Measurements from ENCODE around the gene MLF2. TPM values are rescaled to one million over a fixed set of nuclear protein-coding genes. Genes with fewer than 3 reads are reported as not detected.

The MLF2 gene
- total and polyA plus RNA-seq, 2 of the 13 experiments (the other 11 are each of a cell fraction or from before 2014, with no cell fraction given), result 88.1 to 167 TPM

GRCh38 chr12:6735448-6736191, 17.3 kb downstream of the MLF2 start (continued):
- TF ChIP-seq ZBTB40 (IDR thresholded peaks at IDR 0.05), result no peak
- no peak for TF ChIP-seq ZBTB40 (CRISPR knock-in tag; IDR thresholded peaks at IDR 0.05)
- no peak for TF ChIP-seq MAZ (IDR thresholded peaks at IDR 0.05; ENCODE audit: borderline replicate concordance, low read depth, low read length)
- 0 out of 2 replicates have a peak, but pooled peaks have one; percentile 36 for TF ChIP-seq MAZ (CRISPR knock-in tag; IDR thresholded peaks at IDR 0.05; ENCODE audit: low read depth)
- no peak for TF ChIP-seq BATF2 (CRISPR knock-in tag; IDR thresholded peaks at IDR 0.05)
- TF ChIP-seq ARID3A (IDR thresholded peaks at IDR 0.05; ENCODE audit: low read depth, low read length), result 0 out of 2 replicates have a peak, but pooled peaks have one; percentile 16
- no peak for TF ChIP-seq TEF (CRISPR knock-in tag; IDR thresholded peaks at IDR 0.05)
- no peak for TF ChIP-seq ZSCAN12 (CRISPR knock-in tag; IDR thresholded peaks at IDR 0.05)
- no peak for TF ChIP-seq FOXP4 (CRISPR knock-in tag; IDR thresholded peaks at IDR 0.05)
- TF ChIP-seq NBN (conservative IDR thresholded peaks at IDR 0.05), result no peak
- no peak for TF ChIP-seq ZNF446 (CRISPR knock-in tag; IDR thresholded peaks at IDR 0.05)
- TF ChIP-seq ZNF33B (CRISPR knock-in tag; IDR thresholded peaks at IDR 0.05), result no peak
- no peak for TF ChIP-seq TBX2 (CRISPR knock-in tag; IDR thresholded peaks at IDR 0.05; ENCODE audit: borderline replicate concordance)
- no peak for TF ChIP-seq SNAI1 (CRISPR knock-in tag; IDR thresholded peaks at IDR 0.05; ENCODE audit: borderline replicate concordance)
- TF ChIP-seq ZNF577 (CRISPR knock-in tag; IDR thresholded peaks at IDR 0.05; ENCODE audit: borderline replicate concordance, low read depth), result no peak
